Stimulated activated CD4-positive, alpha-beta T cell treated with anti-CD3 and anti-CD28 coated beads, Interleukin-2, amount 100 ng/mL, for 4 hours (primary cell): ENCODE results near the gene RENBP.
A peak's percentile ranks its signal among the peaks of the same experiment; 100 is the strongest.
"Not testable (repeated sequence)": the region's sequence is repeated elsewhere in the genome, so short reads cannot be mapped to it uniquely, and the experiment has no call there.

Source experiments
- DNase-seq: peaks from one replicate; pipeline ENCODE4 v3.0.0-alpha.2; 2020; ENCODE audit warnings: low read depth

The RENBP gene

GRCh38 chrX:153944140-153944799 lies at the start of gene RENBP:
Gene RENBP, minus strand, starts transcription at chrX:153944643. Its CDS starts 33 bp downstream, at chrX:153944610.
- no peak for DNase-seq

GRCh38 chrX:153993978-153994377 lies 49.5 kb upstream of the RENBP start:
- no peak for DNase-seq

GRCh38 chrX:153993079-153993478 lies 48.6 kb upstream of the RENBP start:
- no peak for DNase-seq

- no peak for DNase-seq
These were observed 47.7 kb upstream of the RENBP start for GRCh38 chrX:153992180-153992579.

- DNase-seq: no peak
These were observed 46.7 kb upstream of the RENBP start for GRCh38 chrX:153991013-153991580.

- no peak for DNase-seq
These were observed 45.7 kb upstream of the RENBP start for GRCh38 chrX:153989973-153990655.

- DNase-seq: no peak
These were observed 44.0 kb upstream of the RENBP start for GRCh38 chrX:153988493-153988892.

GRCh38 chrX:153984351-153985178 lies 40.1 kb upstream of the RENBP start:
- no peak for DNase-seq

GRCh38 chrX:153983321-153983801 lies 38.9 kb upstream of the RENBP start:
- DNase-seq: no peak

- DNase-seq: peak; percentile 40
These were observed 37.5 kb upstream of the RENBP start for GRCh38 chrX:153981771-153982533.

GRCh38 chrX:153981231-153981630 lies 36.8 kb upstream of the RENBP start:
- no peak for DNase-seq

GRCh38 chrX:153980394-153980793 lies 36.0 kb upstream of the RENBP start:
- DNase-seq: not testable (repeated sequence)

GRCh38 chrX:153974726-153975286 lies 30.4 kb upstream of the RENBP start:
- no peak for DNase-seq

GRCh38 chrX:153974003-153974725 lies 29.7 kb upstream of the RENBP start:
- DNase-seq: no peak

- no peak for DNase-seq
These were observed 28.9 kb upstream of the RENBP start for GRCh38 chrX:153973127-153974002.

GRCh38 chrX:153972368-153973126 lies 28.1 kb upstream of the RENBP start, which contains the start of gene TMEM187:
Gene TMEM187, plus strand, starts transcription at chrX:153972754. Its CDS starts 9,309 bp downstream, at chrX:153982063.
- peak; percentile 77 for DNase-seq

- DNase-seq: peak; percentile 84
These were observed 27.3 kb upstream of the RENBP start, which contains the start of gene HCFC1 for GRCh38 chrX:153971450-153972367. Gene HCFC1, minus strand, starts transcription at chrX:153971818. Its CDS starts 978 bp downstream, at chrX:153970840.

GRCh38 chrX:153971124-153971449 lies 26.6 kb upstream of the RENBP start:
- peak; percentile 78 for DNase-seq
